Breast epithelium (tissue), 4 donors: ENCODE measurements around the gene PABPC1L. TPM values are rescaled to one million over a fixed set of nuclear protein-coding genes. Genes with fewer than 3 reads are reported as not detected.

Experiments used
- DNase-seq, 2 donors: peaks; one replicate each; pipeline ENCODE4 v3.0.0-alpha.2; 2019; ENCODE audit warnings: low spot score in 2 of 2
- H3K27ac ChIP-seq, 2 donors: fragments of 200-600 bp; sonication (generic) in 1 of 2; one replicate each; pipeline ENCODE4 v1.5.1; 2016 to 2019; ENCODE audit warnings: mild to moderate bottlenecking in 1 of 2
- H3K27me3 ChIP-seq, 2 donors: fragments of 200-600 bp; sonication (generic) in 1 of 2; one replicate each; pipeline versions ENCODE4 v1.5.1 to v1.6.0; 2017 to 2019; ENCODE audit warnings: control low read depth in 1 of 2, mild to moderate bottlenecking in 1 of 2
- H3K36me3 ChIP-seq: fragments of 200-600 bp; one replicate; pipeline ENCODE4 v1.5.1; 2019
- H3K4me1 ChIP-seq, 2 donors: fragments of 200-600 bp; sonication (generic); one replicate each; pipeline ENCODE4 v1.5.1; 2016 to 2019; ENCODE audit warnings: control low read depth in 1 of 2
- H3K4me3 ChIP-seq, 3 donors: fragments of 200-600 bp; sonication (generic); 1 replicate in 2 of 3; 2 replicates in 1 of 3; pipeline ENCODE4 v1.5.1; 2016 to 2019; ENCODE audit warnings: mild to moderate bottlenecking in 3 of 3, moderate library complexity in 2 of 3
- H3K9me3 ChIP-seq, 2 donors: fragments of 200-600 bp; sonication (generic) in 1 of 2; one replicate each; pipeline ENCODE4 v1.5.1; 2016 to 2019; ENCODE audit warnings: control low read depth in 1 of 2
- POLR2A ChIP-seq: fragments of 450-650 bp; IDR thresholded peaks from one replicate; pipeline ENCODE4 v1.6.1; 2016; ENCODE audit warnings: antibody characterized with exemption, mild to moderate bottlenecking, moderate library complexity
- POLR2AphosphoS5 ChIP-seq, 3 donors: sonication (generic); formaldehyde crosslinking; IDR thresholded peaks; one replicate each; pipeline ENCODE4 v1.6.1; 2017; ENCODE audit warnings: antibody characterized with exemption in 3 of 3
- intact Hi-C: fragments of 100-400 bp; cut with DNase I; formaldehyde crosslinking; loops from one replicate; pipeline ENCODE4 v1.15.1; 2023; ENCODE audit warnings: low total_unique reads
- total RNA-seq, 3 donors: library from RNA; depleted of rRNA; stranded (reverse); fragments of >200 nt; gene quantifications; one replicate each; pipeline ENCODE4 v1.1.0, GENCODE V29; 2016
- TF ChIP-seq, protein P1 (sequence below), 3 donors: fragments of 450-650 bp; IDR thresholded peaks; one replicate each; pipeline ENCODE4 v1.5.1; 2016 to 2017; ENCODE audit warnings: antibody characterized with exemption in 3 of 3, mild to moderate bottlenecking in 3 of 3, moderate library complexity in 3 of 3

PABPC1L gene
- total RNA-seq, 3 donors from 2014 or later: 6.9 to 55.3 (median 28.8) TPM

DNA sequence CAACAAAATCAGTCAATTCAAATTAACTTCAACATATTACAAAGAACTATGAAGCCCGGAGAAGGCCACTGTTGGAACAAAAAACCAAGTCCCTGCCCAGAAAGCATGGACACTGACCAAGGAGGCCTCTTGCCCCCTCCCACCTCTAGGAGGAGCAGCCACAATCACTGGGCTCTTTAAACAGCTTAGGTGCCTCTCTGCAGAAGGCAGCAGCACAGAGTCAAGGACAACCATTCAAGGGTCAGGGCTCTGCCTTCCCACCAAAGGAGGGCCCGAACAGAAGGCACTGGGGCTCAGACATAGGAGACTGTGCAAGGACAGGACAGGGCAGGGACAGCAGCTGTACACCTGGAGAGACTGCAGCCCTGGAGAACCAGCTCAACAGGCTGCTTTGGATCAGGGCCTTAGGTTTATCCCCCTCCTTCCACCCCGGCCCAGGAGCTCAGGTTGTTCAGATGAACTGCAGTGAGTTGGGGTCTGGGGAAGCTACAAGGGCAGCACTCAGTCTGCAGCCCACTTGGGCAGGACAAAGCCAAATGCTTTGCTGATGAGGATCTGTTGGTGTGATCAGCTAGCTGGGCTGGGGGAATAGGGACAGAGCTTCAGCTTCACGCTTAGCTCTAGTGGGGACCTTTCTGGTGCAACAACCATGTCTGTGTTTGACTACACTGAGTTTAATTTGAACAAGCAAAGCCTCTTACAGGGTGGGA lies 32.6 kb downstream of the PABPC1L start:
- peaks cover 15% of the 10 kb centered on the region for H3K36me3 ChIP-seq
- intact Hi-C loops: no loop called here
- no peak overlapping the region for H3K4me3 ChIP-seq
- H3K27ac ChIP-seq: no peak overlapping the region
- H3K4me1 ChIP-seq: no peaks in the 10 kb centered on the region
- no peaks in the 10 kb centered on the region for H3K27me3 ChIP-seq
- TF ChIP-seq POLR2AphosphoS5 (IDR thresholded peaks at IDR 0.05): no peak
- TF ChIP-seq, protein P1, sequence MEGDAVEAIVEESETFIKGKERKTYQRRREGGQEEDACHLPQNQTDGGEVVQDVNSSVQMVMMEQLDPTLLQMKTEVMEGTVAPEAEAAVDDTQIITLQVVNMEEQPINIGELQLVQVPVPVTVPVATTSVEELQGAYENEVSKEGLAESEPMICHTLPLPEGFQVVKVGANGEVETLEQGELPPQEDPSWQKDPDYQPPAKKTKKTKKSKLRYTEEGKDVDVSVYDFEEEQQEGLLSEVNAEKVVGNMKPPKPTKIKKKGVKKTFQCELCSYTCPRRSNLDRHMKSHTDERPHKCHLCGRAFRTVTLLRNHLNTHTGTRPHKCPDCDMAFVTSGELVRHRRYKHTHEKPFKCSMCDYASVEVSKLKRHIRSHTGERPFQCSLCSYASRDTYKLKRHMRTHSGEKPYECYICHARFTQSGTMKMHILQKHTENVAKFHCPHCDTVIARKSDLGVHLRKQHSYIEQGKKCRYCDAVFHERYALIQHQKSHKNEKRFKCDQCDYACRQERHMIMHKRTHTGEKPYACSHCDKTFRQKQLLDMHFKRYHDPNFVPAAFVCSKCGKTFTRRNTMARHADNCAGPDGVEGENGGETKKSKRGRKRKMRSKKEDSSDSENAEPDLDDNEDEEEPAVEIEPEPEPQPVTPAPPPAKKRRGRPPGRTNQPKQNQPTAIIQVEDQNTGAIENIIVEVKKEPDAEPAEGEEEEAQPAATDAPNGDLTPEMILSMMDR (IDR thresholded peaks at IDR 0.05): no peak
- no peak for TF ChIP-seq POLR2A
- no peak for DNase-seq
- H3K9me3 ChIP-seq: no peaks in the 10 kb centered on the region

DNA sequence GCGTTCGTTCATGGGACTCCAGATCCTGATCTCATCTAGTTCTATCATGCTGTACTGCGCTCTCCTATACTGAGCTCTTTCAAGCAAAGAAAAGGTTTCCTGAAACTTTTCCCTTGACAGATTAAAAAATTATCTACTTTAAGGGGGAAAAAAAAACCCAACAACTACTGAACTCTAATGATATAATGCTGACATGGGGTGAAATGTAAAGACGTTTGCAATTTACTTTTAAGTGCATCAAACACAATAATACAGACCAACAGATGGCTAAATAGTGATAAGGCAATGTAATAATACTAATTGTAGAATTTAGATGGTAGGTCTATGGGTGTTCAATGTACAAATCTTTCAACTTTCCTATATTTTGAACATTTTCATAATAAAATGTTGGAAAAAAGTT lies 34.0 kb downstream of the PABPC1L start:
- no peak for TF ChIP-seq POLR2AphosphoS5 (IDR thresholded peaks at IDR 0.05)
- Histone ChIP-seq H3K4me1 (no peaks in the 10 kb centered on the region), H3K9me3 (no peaks in the 10 kb centered on the region), H3K4me3 (no peak overlapping the region), H3K27ac (no peak overlapping the region), H3K27me3 (no peaks in the 10 kb centered on the region), H3K36me3 (peaks cover 15% of the 10 kb centered on the region)
- intact Hi-C loops: no loop called here
- no peak for DNase-seq

DNA sequence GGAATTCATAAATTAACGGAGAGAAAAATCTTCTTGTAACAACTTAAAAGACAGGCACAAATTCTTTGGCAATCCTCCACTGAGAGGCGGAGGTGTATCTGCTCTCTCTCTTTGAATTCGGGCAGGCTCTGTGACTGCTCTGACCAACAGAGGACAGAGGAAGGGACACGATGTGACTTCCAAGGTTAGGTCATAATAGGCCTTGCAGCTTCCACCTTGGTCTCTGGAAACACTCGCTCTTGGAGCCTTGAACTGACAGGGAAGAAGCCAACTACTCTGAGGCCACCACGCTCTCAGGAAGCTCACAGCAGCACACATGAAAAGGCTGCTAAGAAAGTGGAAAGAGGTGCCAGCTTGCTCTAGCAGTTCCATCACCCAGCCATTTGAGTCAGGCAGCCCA lies 35.4 kb downstream of the PABPC1L start:
- intact Hi-C loops: no loop called here
- Histone ChIP-seq H3K9me3 (no peaks in the 10 kb centered on the region), H3K27ac (no peak overlapping the region), H3K27me3 (no peaks in the 10 kb centered on the region), H3K36me3 (peaks cover 21% of the 10 kb centered on the region), H3K4me3 (no peak overlapping the region), H3K4me1 (no peaks in the 10 kb centered on the region)
- DNase-seq: no peak
- TF ChIP-seq POLR2AphosphoS5 (IDR thresholded peaks at IDR 0.05) (no peak), POLR2A (no peak)
- TF ChIP-seq, protein P1 (IDR thresholded peaks at IDR 0.05): no peak

DNA sequence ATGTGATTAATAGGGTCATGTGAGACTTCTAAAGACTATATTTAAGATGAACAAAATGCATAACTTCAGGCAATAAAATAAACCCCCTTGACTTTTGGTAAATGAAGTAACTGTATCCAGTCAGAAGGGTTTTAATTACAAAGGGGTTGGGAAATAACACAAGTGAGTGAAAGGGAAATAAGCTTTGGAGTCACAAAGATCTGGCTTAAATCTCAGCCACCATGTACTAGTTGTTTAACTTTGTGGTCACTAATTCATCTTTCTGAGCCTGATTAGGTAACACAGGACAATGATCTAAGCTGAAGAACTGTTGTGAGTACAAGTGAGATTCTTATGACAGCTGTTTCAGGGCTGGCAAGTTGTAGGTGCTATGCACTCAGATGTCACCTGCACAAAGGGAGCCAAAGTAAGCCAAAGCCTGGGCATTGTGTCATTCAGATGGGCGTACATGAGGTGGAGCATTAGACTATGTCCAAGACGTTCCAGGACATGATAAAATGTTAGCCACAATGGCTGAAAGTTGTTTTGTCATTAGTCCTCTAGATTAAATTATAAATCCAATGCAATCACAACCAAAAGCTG lies 36.5 kb downstream of the PABPC1L start:
- H3K4me3 ChIP-seq: no peak overlapping the region
- no peak overlapping the region for H3K27ac ChIP-seq
- DNase-seq: no peak
- intact Hi-C loops: no loop called here
- peaks cover 24% of the 10 kb centered on the region for H3K36me3 ChIP-seq
- H3K4me1 ChIP-seq: no peaks in the 10 kb centered on the region
- no peaks in the 10 kb centered on the region for H3K27me3 ChIP-seq
- no peaks in the 10 kb centered on the region for H3K9me3 ChIP-seq
- TF ChIP-seq POLR2AphosphoS5 (IDR thresholded peaks at IDR 0.05) (no peak), POLR2A (no peak)
- TF ChIP-seq, protein P1 (IDR thresholded peaks at IDR 0.05): no peak

DNA sequence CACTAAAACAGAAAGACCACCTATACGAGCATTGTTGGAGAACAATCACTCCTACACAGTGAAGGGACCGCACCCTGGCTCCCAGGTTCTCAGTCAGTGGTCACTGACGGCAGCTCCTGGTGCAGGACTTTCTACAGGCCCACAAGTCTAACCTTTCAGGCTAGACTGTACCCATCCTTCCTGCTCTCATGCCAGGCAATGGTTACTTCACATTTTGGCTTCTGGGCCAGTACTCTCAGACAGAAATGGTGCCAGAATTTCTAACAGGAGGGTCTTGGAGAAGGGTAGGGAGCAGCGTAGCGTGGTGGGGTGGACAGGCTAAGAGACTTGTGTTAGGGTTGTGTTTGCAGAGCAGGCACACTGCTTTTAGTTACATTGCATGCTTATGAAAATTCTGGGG lies 38.2 kb downstream of the PABPC1L start:
- no peak overlapping the region for H3K27ac ChIP-seq
- no peak for DNase-seq
- intact Hi-C loops: no loop called here
- H3K9me3 ChIP-seq: no peaks in the 10 kb centered on the region
- H3K27me3 ChIP-seq: no peaks in the 10 kb centered on the region
- H3K4me3 ChIP-seq: no peak overlapping the region
- no peak for TF ChIP-seq POLR2AphosphoS5 (IDR thresholded peaks at IDR 0.05)
- TF ChIP-seq, protein P1 (IDR thresholded peaks at IDR 0.05): no peak
- TF ChIP-seq POLR2A: no peak
- no peaks in the 10 kb centered on the region for H3K4me1 ChIP-seq
- H3K36me3 ChIP-seq: peaks cover 18% of the 10 kb centered on the region
